Stimulated activated CD8-positive, alpha-beta memory T cell treated with anti-CD3 and anti-CD28 coated beads, Interleukin-7, amount 100 ng/mL, for 48 hours (primary cell): ENCODE results near the gene SCD.

Experiments
- DNase-seq, 2 donors: peaks; one replicate each; pipeline ENCODE4 v3.0.0-alpha.2; 2020; ENCODE audit warnings: low read depth in 1 of 2; ENCODE audit errors: extremely low read depth in 1 of 2

Gene SCD

DNA sequence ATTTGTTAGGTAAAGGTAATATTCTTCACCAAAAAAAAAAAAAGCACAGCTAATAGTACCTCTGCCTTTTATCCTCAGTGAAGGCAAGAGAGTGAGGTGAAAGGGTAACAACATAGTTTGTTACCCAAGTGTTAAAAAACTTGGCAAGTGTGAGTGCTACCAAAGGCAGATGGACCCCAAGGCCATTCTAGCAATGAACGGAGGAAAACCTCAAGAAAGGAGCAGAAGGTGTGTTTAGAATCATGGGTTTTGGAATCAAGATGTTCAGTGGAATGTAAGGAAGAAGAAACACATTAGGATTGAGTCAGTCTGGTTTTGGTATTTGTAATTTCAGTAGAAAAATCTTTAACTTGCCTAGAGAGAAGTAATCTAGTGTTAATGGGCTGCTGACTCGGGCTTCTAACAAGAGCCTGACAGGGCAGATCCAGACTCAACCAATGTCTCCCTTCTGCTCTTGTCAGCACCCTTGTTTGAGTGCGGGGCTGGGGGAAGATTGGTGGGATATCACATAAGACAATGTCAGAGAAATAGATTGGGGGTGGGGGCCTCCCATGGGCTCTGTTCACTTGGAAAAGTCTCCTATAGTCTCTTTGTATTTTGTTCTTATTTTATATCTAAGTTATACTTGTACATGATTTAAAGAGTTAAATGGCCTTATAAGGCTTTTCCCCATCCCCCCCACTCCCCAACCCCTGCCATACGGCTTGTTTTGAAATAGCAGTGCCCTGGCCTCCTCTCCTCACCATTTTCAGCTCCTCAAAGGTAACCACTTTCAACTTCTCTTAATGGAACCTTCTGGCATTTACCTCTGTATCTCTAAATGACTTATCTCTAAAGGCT lies 44.4 kb downstream of the SCD start:
- DNase-seq, result no peak

- DNase-seq, result no peak
Observed at GRCh38 chr10:100392686-100393003, 45.6 kb downstream of the SCD start.

- no peak for DNase-seq
Observed at GRCh38 chr10:100395626-100396025, 48.6 kb downstream of the SCD start.

GRCh38 chr10:100396605-100397004 lies 49.6 kb downstream of the SCD start:
- DNase-seq, result no peak

GRCh38 chr10:100401631-100402328 lies 54.7 kb downstream of the SCD start:
- no peak for DNase-seq

DNA sequence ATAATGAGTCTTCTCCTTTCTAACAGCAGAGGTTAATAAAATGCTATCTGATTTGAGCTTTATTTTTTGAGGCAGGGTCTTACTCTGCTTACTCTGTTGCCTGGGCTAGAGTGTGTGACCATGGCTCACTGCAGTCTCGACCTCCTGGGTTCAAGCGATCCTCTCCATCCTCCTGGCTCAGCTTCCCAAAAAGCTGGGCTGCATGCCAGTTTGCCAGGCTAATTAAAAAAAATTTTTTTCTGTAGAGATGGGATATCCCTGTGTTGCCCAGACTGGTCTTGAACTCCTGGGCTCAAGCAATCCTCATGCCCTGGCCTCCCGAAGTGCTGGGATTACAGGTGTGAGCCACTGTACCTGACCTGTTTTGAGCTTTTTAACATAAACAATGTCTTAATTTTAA lies 56.7 kb downstream of the SCD start:
- DNase-seq, result no peak

- no peak for DNase-seq
Observed at GRCh38 chr10:100413173-100413572, 66.1 kb downstream of the SCD start.
